Loucy (cell line): ENCODE results near the gene ADGRL4.

Source experiments
- EZH2phosphoT487 ChIP-seq: fragments of 200-600 bp; IDR thresholded peaks from 2 replicates; pipeline ENCODE4 v1.6.1; 2018; ENCODE audit warnings: antibody characterized with exemption, mild to moderate bottlenecking, moderate library complexity, borderline replicate concordance
- TF ChIP-seq, protein P1 (sequence below): fragments of 200-600 bp; sonication (generic); conservative IDR thresholded peaks from 2 replicates; pipeline ENCODE4 v1.5.1; 2014; ENCODE audit warnings: mild to moderate bottlenecking, antibody characterized with exemption, low read length

DNA sequence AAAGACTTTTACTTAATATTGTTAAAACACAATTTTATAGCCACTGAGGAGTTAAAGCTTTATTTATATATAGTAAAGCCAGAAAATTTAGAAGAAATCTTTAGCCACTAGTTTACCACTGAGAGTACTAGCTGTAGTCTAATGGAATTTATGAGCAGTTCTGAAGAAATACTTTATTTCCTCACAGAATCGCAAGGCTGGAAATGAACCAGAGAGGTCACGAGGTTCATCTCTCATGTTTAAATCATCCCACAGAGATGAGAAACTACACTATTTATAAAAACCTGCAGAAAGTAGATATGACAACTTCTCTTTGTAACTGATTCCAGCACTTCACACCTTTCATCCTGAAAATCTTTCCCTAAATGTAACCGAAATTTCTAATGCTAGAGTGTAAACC, 26.0 kb downstream of the ADGRL4 start:
- TF ChIP-seq, protein P1, sequence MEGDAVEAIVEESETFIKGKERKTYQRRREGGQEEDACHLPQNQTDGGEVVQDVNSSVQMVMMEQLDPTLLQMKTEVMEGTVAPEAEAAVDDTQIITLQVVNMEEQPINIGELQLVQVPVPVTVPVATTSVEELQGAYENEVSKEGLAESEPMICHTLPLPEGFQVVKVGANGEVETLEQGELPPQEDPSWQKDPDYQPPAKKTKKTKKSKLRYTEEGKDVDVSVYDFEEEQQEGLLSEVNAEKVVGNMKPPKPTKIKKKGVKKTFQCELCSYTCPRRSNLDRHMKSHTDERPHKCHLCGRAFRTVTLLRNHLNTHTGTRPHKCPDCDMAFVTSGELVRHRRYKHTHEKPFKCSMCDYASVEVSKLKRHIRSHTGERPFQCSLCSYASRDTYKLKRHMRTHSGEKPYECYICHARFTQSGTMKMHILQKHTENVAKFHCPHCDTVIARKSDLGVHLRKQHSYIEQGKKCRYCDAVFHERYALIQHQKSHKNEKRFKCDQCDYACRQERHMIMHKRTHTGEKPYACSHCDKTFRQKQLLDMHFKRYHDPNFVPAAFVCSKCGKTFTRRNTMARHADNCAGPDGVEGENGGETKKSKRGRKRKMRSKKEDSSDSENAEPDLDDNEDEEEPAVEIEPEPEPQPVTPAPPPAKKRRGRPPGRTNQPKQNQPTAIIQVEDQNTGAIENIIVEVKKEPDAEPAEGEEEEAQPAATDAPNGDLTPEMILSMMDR, result no peak
- TF ChIP-seq EZH2phosphoT487, result no peak
